GM21360 (cell line): Measurements from ENCODE around the gene NISCH.

Experiments
- ATAC-seq: cut with Tn5 transposase; IDR thresholded peaks from one replicate; pipeline ENCODE4 v1.9.1; 2021; ENCODE audit warnings: mild to moderate bottlenecking, moderate library complexity; ENCODE audit not compliant: unreplicated experiment

Gene NISCH

DNA sequence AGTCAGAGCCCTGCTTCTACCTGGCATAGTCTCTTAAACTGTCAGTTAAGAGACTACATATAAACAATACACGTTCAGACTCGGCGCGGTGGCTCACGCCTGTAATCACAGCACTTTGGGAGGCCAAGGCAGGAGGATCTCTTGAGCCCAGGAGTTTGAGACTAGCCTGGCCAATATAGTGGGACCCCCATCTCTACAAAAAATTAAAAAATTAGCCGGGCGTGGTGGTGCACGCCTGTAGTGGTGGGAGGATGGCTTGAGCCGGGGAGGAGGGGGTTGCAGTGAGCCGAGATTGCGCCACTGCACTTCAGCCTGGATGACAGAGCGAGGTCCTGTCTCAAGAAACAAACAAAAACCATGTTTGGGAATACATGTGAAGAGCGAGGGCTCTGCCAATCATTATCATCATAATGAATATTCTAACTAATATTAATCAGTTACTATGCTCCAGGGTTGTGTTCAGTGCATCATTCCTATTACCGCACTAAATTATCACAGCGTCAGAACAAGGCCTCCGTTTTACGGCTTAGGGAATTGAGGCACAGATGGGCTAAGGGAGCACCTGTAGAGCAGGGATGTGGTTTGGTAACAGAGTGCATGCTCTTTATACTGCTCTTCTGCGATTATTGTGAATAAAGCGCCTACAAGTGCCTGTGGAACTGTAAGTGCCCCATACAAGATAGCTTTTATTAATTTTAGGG is 80.2 kb downstream of the NISCH start:
- ATAC-seq = no peak

DNA sequence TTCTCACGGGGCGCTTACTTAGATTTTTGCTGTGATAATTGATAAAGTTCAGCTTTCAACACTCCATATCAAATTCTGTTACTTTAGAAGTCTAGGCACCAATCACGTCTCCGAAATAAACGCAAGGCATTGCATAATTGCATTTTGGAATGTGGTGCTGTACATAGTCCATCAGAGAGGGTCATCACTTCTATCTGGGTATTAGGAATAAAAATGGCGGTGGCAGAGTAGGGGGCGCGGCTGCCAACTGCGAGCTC is 80.6 kb downstream of the NISCH start:
- no peak for ATAC-seq

DNA sequence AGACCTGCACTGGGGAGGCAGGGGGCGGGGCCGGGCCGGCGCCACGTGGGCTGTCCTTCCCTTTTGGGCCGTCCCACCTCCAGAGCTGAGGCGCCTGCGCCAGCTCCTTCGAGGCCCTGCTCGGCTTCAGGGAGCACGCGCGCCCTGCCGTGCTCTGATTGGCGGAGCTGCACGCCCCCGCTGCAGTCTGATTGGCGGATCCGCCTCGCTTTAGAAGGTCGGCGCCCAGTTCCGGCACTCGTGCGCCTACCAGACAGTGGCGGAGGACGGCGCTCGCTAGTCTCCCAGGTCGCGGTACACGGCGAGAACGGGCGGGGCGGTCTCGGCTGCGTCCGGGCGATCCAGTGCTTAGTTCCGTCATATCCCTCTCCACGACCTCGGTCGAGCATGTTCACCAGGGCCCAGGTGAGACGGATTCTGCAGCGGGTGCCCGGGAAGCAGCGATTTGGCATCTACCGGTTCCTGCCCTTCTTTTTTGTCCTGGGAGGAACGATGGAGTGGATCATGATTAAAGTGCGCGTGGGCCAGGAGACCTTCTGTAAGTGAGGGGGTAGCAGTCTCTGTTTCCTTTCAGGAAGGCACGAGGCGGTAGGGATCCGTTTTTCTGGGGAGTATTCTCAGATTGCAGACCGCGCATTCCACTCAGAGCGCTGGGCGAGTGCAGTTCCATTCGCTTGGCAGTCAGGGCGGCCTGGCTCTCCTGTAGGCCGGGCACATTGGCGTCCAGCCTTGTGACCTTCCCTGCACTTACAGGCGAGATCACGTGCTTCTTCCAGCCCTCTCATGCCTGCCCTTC is 81.2 kb downstream of the NISCH start, which contains the start of gene UQCC5:
UQCC5 (plus strand) TSS at position 237 of the 796 bp plus-strand sequence; CDS start at position 388, 151 bp downstream.
- ATAC-seq = peak; percentile 82

DNA sequence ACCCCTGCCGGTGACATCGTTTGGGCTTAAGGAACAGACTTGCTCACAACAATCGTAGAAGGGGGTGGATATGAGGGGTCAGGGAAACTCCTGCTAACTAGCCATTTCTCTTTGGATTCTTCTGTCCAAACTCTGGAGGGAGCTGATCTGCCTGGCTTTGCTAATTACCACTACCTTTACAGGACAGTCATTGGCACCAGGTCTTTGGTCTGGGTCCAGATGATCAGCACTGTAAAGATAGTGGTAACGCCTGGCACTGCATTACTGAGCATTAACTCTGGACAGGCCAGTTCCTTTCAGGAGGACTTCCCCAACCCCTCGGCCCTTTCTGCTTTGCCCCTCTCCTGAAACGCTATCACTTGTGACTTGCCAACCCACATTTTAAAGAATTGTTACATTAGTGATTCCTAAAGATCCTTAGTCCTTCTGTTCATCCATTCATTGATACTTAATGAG is 81.8 kb downstream of the NISCH start:
- ATAC-seq = no peak

DNA sequence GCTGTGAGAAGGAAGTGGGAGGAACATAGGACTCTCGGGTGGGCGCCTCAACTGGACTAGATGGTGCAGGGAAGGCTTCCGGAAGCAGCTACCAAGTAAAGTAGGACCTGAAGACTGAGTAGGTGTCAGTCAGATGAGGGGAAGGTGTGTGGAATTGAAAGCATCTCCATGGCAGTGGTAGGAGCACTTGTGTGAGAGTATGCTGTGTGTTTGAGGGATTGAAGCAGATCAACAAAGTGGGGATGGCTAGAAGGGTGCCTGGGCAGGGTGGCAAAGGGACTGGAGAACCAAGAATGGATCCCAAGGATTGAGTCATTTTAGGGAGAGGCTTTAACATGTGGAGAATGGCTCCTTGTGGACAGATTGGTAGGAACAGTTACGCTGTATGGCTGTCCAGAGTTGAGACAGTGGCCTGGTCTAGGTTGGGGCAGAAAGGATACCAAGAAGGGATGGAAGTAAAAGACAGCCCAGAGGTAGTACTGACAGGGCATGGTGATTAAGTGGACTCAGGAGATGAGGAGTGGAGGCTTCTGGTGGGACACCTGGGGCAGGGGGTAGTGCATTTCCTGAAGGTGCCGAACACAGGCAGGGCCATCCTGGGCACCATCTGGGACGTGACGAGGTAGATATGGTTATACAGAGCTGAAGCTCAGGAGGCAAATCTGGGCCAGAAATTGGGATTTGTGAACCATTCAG is 82.5 kb downstream of the NISCH start:
- no peak for ATAC-seq

DNA sequence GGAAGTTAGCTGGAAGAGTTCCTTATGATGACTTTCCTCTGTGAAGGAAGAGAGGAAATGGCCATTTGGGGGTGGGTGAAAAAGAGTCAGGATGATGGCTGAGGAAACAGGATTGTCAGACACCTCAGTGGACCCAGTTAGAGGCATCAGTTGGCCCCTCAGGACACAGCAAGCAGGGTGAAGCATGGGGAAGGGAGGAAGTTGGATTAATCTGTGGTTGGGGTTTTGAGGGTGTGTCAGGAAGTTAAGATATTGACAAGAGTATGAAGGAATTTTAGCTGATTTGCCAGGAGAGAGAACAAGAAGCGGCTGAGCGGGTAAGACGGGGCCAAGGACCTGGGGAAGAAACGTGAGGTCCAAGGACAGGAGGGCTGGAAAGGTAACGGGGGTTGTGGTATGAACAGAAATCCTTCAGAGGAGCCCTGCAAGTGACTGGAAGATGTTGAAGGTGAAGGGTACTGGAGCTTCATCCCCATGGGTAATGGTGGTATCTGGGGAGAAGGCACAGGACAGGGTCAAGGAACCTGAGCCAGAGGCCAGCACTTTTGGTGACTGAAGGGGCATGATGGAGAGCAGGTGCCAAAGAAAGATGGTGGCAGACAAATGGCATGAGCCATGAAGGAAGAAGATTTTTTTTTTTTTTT is 83.7 kb downstream of the NISCH start:
- no peak for ATAC-seq

DNA sequence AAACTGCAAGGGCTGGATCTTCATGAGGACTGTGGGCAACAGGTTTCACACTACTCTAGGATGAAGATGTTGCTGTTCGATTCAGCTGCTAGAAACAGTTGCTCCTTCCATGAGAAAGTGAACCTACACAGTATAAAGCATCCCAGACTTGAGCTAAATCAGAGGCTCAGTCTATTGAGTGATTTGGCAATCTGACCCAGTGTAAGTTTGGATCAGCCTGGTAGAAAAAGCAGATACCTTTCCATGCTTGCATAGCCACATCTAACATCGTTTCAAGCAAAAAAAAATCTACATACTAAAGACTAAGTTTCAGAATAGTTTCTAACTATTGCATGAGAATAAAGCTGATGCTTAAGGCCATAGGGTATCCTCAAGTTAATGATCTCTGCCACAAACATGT is 85.6 kb downstream of the NISCH start:
- no peak for ATAC-seq
